ENCODE results near the gene TMEM163. TPM values are rescaled to one million over a fixed set of nuclear protein-coding genes. Genes with fewer than 3 reads are reported as not detected.

TMEM163 gene
- total RNA-seq, 4 donors from 2014 or later = not detected

- no peaks in the 10 kb centered on the region for H3K27me3 ChIP-seq
- no peaks in the 10 kb centered on the region for H3K9me3 ChIP-seq
- H3K4me1 ChIP-seq = no peaks in the 10 kb centered on the region
- WGBS, 2 donors = 71 to 78% methylated on average over 7 of the region's 7 CpGs
- no peak for DNase-seq (ENCODE audit: low spot score in 2 of 2)
- H3K36me3 ChIP-seq = no peaks in the 10 kb centered on the region
- H3K4me3 ChIP-seq = no peak overlapping the region
- no peak overlapping the region for H3K27ac ChIP-seq
- TF ChIP-seq POLR2A (IDR thresholded peaks at IDR 0.05) = no peak
- TF ChIP-seq EP300 (IDR thresholded peaks at IDR 0.05) = no peak
- TF ChIP-seq CTCF (IDR thresholded peaks at IDR 0.05) = no peak
These were observed 50.0 kb downstream of the TMEM163 start for GRCh38 chr2:134668821-134669220.

GRCh38 chr2:134667541-134667940 lies 51.3 kb downstream of the TMEM163 start:
- WGBS, 2 donors = 86 to 88% methylated on average over 2 of the region's 2 CpGs
- no peaks in the 10 kb centered on the region for H3K36me3 ChIP-seq

GRCh38 chr2:134667081-134667480 lies 51.7 kb downstream of the TMEM163 start:
- Histone ChIP-seq H3K27me3 (no peaks in the 10 kb centered on the region), H3K4me3 (no peak overlapping the region), H3K27ac (no peak overlapping the region), H3K36me3 (no peaks in the 10 kb centered on the region), H3K9me3 (no peaks in the 10 kb centered on the region), H3K4me1 (no peaks in the 10 kb centered on the region)
- 81 to 85% methylated on average over 4 of the region's 4 CpGs for WGBS, 2 donors
- no peak for TF ChIP-seq POLR2A (IDR thresholded peaks at IDR 0.05)
- no peak for TF ChIP-seq EP300 (IDR thresholded peaks at IDR 0.05)
- TF ChIP-seq CTCF (IDR thresholded peaks at IDR 0.05) = no peak
- DNase-seq (ENCODE audit: low spot score in 2 of 2) = no peak

More at GRCh38 chr2:134667541-134667940, 51.3 kb downstream of the TMEM163 start:
- H3K27me3 ChIP-seq = no peaks in the 10 kb centered on the region
- H3K4me3 ChIP-seq = no peak overlapping the region
- no peak overlapping the region for H3K27ac ChIP-seq
- H3K9me3 ChIP-seq = no peaks in the 10 kb centered on the region
- TF ChIP-seq EP300 (IDR thresholded peaks at IDR 0.05) (no peak), POLR2A (IDR thresholded peaks at IDR 0.05) (no peak), CTCF (IDR thresholded peaks at IDR 0.05) (no peak)
- H3K4me1 ChIP-seq = no peaks in the 10 kb centered on the region
- DNase-seq (ENCODE audit: low spot score in 2 of 2) = no peak

GRCh38 chr2:134665727-134666506 lies 52.9 kb downstream of the TMEM163 start:
- no peak overlapping the region for H3K27ac ChIP-seq
- TF ChIP-seq POLR2A (IDR thresholded peaks at IDR 0.05) = no peak
- TF ChIP-seq CTCF (IDR thresholded peaks at IDR 0.05) = no peak
- TF ChIP-seq EP300 (IDR thresholded peaks at IDR 0.05) = no peak
- no peaks in the 10 kb centered on the region for H3K9me3 ChIP-seq
- H3K36me3 ChIP-seq = no peaks in the 10 kb centered on the region
- H3K27me3 ChIP-seq = no peaks in the 10 kb centered on the region
- no peaks in the 10 kb centered on the region for H3K4me1 ChIP-seq
- no peak overlapping the region for H3K4me3 ChIP-seq
- WGBS, 2 donors = 74 to 78% methylated on average over 7 of the region's 7 CpGs
- no peak for DNase-seq (ENCODE audit: low spot score in 2 of 2)
